Right atrium auricular region (tissue), 2 donors: ENCODE data around the gene MRPL49. TPM values are rescaled to one million over a fixed set of nuclear protein-coding genes. Genes with fewer than 3 reads are reported as not detected.

Experiments
- DNase-seq: peaks from one replicate; pipeline ENCODE4 v3.0.0-alpha.2; 2019; ENCODE audit warnings: low spot score
- H3K27ac ChIP-seq, 2 donors: fragments of 200-600 bp; sonication (generic); 1 replicate in 1 of 2; 2 replicates in 1 of 2; pipeline ENCODE4 v1.5.1; 2016 to 2019
- H3K27me3 ChIP-seq, 2 donors: fragments of 200-600 bp; sonication (generic); one replicate each; pipeline versions ENCODE4 v1.5.1 to v1.6.0; 2017 to 2019
- H3K36me3 ChIP-seq: fragments of 200-600 bp; sonication (generic); one replicate; pipeline ENCODE4 v1.5.1; 2016
- H3K4me1 ChIP-seq, 2 donors: fragments of 200-600 bp; sonication (generic); one replicate each; pipeline versions ENCODE4 v1.5.1 to v1.6.0; 2017 to 2019
- H3K4me3 ChIP-seq, 2 donors: fragments of 200-600 bp; sonication (generic); 1 replicate in 1 of 2; 2 replicates in 1 of 2; pipeline ENCODE4 v1.5.1; 2017 to 2019; ENCODE audit warnings: mild to moderate bottlenecking in 1 of 2, moderate library complexity in 1 of 2
- H3K9me3 ChIP-seq, 2 donors: fragments of 200-600 bp; sonication (generic); one replicate each; pipeline ENCODE4 v1.5.1; 2019
- total RNA-seq, 2 donors: library from RNA; depleted of rRNA; stranded (reverse); fragments of >200 nt; gene quantifications; one replicate each; pipeline ENCODE4 v1.1.0, GENCODE V29; 2016
- TF ChIP-seq, protein P1 (sequence below), 2 donors: fragments of 200-600 bp; sonication (generic); IDR thresholded peaks; one replicate each; pipeline ENCODE4 v1.5.1; 2019; ENCODE audit warnings: antibody characterized with exemption in 2 of 2

Gene MRPL49
- total RNA-seq, 2 donors from 2014 or later: 38.8 to 47.8 TPM

DNA sequence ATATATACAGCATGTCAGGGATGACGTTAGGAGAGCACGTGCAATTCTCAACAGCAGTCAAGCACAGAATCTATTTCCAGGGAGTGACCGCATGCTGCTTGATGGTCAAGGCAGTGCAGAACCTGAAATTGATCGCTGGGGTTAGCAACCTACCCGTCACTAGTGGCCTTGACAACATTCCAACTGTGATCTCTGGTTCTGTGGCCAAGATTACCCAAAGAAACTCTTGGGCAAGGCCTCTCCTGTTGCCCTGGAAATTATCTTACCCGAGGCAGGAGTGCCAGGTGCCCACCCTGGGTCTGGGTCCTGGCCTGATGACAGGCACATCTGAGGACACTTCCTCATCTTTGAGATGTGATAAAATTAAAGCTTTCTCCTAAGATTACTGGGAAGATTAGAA, 8.3 kb upstream of the MRPL49 start:
- TF ChIP-seq, protein P1, sequence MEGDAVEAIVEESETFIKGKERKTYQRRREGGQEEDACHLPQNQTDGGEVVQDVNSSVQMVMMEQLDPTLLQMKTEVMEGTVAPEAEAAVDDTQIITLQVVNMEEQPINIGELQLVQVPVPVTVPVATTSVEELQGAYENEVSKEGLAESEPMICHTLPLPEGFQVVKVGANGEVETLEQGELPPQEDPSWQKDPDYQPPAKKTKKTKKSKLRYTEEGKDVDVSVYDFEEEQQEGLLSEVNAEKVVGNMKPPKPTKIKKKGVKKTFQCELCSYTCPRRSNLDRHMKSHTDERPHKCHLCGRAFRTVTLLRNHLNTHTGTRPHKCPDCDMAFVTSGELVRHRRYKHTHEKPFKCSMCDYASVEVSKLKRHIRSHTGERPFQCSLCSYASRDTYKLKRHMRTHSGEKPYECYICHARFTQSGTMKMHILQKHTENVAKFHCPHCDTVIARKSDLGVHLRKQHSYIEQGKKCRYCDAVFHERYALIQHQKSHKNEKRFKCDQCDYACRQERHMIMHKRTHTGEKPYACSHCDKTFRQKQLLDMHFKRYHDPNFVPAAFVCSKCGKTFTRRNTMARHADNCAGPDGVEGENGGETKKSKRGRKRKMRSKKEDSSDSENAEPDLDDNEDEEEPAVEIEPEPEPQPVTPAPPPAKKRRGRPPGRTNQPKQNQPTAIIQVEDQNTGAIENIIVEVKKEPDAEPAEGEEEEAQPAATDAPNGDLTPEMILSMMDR (IDR thresholded peaks at IDR 0.05): no peak
- Histone ChIP-seq H3K9me3 (no peaks in the 10 kb centered on the region), H3K36me3 (peaks cover 22% of the 10 kb centered on the region), H3K27ac (peak overlapping the region in 1 of 2 donors; percentile 82), H3K27me3 (no peaks in the 10 kb centered on the region), H3K4me3 (no peak overlapping the region), H3K4me1 (peaks cover 0 to 61% of the 10 kb centered on the region in 2 donors)
- DNase-seq: no peak

DNA sequence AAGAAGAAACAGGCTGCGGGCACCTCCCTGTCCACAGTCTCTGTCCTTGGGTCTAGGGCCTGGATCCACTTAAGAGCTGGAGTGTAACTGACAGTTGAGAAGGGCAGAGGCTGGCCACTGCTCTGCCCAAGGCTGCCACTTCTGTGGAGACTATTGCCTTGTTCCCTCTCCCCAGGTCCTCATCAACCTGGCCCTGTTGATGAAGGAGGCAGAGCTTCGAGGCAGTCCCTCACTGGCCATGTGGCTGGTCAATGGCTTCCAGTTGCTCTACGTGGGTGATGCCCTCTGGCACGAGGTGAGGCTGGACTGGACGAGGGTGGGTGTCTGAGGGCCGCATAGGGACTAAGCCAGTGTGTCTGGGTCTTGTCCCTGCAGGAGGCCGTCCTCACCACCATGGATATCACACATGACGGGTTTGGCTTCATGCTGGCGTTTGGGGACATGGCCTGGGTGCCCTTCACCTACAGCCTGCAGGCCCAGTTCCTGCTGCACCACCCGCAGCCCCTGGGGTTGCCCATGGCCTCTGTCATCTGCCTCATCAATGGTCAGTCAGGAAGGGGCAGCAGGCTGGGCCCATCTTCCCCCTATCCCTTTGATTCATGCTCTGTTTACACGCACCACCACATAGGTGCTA, 7.5 kb upstream of the MRPL49 start:
- no peak overlapping the region for H3K27ac ChIP-seq
- no peak for DNase-seq
- H3K4me1 ChIP-seq: peaks cover 0 to 61% of the 10 kb centered on the region in 2 donors
- no peaks in the 10 kb centered on the region for H3K27me3 ChIP-seq
- H3K9me3 ChIP-seq: no peaks in the 10 kb centered on the region
- TF ChIP-seq, protein P1 (IDR thresholded peaks at IDR 0.05): no peak
- H3K36me3 ChIP-seq: peaks cover 24% of the 10 kb centered on the region
- H3K4me3 ChIP-seq: no peak overlapping the region

DNA sequence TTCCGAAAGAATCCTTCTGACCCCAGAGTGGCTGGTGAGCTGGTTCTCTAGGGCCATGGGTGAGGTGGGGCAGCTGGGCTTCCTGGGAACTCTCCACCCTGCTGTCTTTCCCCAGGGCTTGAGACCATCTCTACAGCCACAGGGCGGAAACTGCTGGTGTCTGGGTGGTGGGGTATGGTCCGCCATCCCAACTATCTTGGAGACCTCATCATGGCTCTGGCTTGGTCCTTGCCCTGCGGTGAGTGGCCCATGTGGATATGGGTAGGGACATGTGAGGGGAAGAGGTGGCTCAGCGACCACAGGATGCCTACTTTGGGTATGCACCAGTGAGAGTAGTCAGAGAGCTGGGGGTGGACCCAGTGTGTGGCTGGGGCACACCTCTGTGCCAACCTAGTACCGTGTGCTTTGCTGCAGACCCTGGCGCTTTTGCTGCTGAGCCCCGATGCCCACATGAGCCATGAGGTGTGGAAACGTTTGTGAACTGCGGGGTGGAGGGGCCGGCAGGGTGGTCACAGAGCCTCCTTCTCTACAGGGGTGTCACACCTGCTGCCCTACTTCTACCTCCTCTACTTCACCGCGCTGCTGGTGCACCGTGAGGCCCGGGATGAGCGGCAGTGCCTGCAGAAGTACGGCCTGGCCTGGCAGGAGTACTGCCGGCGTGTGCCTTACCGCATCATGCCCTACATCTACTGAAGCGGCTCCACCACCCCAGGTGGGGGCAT, 6.6 kb upstream of the MRPL49 start:
- TF ChIP-seq, protein P1 (IDR thresholded peaks at IDR 0.05): no peak
- peaks cover 0 to 59% of the 10 kb centered on the region in 2 donors for H3K4me1 ChIP-seq
- H3K27ac ChIP-seq: no peak overlapping the region
- no peaks in the 10 kb centered on the region for H3K27me3 ChIP-seq
- no peak for DNase-seq
- peaks cover 29% of the 10 kb centered on the region for H3K36me3 ChIP-seq
- no peak overlapping the region for H3K4me3 ChIP-seq
- H3K9me3 ChIP-seq: no peaks in the 10 kb centered on the region

DNA sequence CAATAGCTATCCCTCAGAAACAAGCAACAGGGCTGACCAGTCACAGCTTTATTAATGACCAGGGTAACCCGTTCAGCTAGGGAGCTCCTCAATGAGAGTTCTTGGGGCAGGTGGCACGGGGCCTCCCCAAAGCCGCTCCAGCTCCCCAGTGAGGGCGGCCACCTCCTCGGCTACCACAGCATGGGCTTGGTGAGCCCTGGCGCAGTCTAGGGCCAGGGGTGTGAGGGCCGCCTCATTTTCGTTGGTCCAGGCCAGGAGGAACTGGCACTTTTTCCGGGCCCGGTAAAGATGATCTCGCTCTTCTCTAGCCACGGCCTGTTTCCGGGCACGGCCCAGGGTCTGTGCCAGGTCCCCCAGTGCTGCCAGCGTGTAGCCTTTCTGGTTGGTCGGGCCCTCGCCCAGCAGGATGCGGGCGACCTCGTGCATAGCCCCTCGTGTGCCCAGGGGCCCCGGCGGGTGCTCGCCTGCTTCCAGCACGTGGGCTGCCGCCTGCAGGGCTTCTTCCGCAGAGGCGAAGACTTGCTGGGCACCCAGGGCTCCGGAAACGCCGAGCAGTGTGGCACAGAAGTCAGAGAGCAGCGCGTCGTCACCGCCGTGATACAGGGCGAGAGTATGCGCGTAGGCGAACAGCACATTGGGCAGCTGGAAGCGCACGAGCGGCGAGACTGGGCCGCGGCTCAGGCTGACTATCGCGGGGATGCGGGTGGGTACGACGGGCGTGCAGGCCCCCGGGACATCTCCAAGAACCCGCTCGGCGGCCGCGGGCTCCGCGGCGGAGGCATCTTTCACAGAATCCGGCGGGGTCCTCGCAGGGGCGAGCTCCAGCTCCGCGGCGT, 5.5 kb upstream of the MRPL49 start:
- no peak for DNase-seq
- TF ChIP-seq, protein P1 (IDR thresholded peaks at IDR 0.05): no peak
- Histone ChIP-seq H3K27me3 (no peaks in the 10 kb centered on the region), H3K9me3 (no peaks in the 10 kb centered on the region), H3K4me1 (peaks cover 0 to 59% of the 10 kb centered on the region in 2 donors), H3K4me3 (peak overlapping the region; percentile 67 to 92), H3K27ac (peak overlapping the region; percentile 82 to 84), H3K36me3 (peaks cover 34% of the 10 kb centered on the region)

DNA sequence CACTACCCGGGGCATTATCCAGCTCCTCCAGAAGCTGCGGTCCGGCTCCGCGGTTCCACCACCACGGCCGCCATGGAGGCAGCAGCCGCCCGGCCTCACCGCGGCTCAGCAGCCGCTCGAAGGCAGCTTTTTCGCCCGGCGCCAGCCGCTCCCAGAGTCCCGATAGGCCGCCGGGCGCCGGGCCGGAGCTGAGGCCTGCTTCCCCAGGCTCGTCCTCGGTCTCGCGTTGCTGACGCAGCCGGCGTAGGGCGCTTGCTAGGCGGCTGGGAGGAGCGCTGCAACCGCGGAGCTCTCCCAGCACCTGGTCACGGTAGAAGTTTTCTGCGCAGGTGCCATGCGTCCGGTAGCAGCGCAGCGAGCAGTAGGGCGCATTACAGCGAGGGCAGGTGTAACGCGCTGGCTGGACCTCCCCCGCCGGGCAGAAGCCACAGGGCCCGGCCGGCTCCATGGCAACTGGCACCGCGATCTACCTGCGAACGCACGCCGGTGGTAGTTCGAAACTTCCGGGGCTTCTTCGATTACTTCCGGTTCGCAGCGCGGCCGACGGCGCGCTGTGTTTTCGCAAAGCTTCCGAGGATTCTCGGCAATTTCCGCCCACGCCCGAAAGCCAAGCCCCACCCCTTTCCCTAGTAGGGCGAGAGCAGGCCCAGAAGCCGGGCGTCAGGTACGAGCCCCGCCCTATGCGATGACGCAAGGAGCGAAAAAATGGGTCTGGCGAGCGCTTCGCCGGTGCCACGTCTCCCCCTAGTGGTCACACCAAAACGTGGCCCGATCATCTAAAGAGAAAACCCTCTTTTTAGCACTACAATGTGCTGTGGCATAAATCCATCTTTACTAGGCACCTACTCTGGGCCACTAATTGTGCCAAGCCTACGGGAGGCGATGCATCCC, 4.7 kb upstream of the MRPL49 start, which contains the start of gene ZNHIT2:
TSS of gene ZNHIT2 (minus strand) at position 496 of the 891 bp plus-strand sequence. CDS start at position 448, 48 bp downstream.
- Histone ChIP-seq H3K4me1 (peaks cover 0 to 52% of the 10 kb centered on the region in 2 donors), H3K36me3 (peaks cover 34% of the 10 kb centered on the region), H3K27ac (peak within 1 kb of the TSS; percentile 82 to 84), H3K4me3 (peak within 1 kb of the TSS; percentile 67 to 92), H3K9me3 (no peaks in the 10 kb centered on the region), H3K27me3 (no peaks in the 10 kb centered on the region)
- TF ChIP-seq, protein P1 (IDR thresholded peaks at IDR 0.05): peak; percentile 92 to 94
- DNase-seq: peak; percentile 99
